ENCODE measurements around the gene PAK2. TPM values are rescaled to one million over a fixed set of nuclear protein-coding genes. Genes with fewer than 3 reads are reported as not detected.
"Not testable (repeated sequence)": the region's sequence is repeated elsewhere in the genome, so short reads cannot be mapped to it uniquely, and the experiment has no call there.

Gene PAK2
- total RNA-seq (2014; rRNA removed; shearing (Covaris generic)): 35.2 and 57.4 TPM in 2 replicates

DNA sequence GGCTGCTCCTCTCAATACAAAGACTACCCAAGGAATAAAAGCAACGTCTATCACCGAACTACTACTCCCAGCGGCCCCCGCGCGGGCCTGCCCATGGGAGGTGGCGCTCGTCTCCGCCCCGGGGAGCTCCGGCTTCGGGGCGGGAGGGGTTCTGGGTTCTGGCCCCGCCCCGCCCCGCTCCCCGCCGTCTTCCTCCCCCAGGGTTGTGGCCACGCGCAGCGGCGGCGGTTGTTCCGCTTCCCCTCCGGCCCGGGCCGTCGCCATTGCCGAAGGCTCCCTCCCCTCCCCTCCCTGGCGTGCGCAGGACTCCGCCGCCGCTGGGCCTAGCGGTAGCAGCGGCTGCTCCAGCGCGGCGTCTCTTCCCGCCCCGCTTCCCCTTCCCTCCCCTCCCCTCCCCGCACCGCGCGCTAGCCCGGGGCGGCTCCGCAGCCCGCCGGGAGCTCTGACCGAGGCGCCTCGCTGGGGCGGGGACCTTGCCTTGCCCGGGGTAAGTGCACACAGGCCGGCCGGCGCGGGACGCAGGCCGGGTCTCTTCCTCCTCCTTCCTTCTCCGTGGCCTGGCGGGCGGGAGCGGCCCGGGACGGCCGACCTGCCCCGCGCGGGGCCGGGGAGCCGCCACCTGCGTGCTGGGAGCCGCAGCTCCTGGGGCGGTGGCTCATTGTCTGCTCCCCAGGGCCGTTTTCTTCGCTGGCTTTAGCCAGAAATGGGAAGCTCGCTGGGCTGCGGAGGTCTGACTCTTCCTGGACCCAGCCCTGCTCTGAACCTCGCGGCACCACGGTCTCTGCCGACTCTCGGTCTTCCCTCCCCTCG lies at the start of gene PAK2:
Gene PAK2 (plus strand): TSS at position 187 of the 810 bp plus-strand sequence. CDS start 42,790 bp downstream, outside the sequence.
- peak; percentile 90 for DNase-seq (ENCODE audit: low read depth)

DNA sequence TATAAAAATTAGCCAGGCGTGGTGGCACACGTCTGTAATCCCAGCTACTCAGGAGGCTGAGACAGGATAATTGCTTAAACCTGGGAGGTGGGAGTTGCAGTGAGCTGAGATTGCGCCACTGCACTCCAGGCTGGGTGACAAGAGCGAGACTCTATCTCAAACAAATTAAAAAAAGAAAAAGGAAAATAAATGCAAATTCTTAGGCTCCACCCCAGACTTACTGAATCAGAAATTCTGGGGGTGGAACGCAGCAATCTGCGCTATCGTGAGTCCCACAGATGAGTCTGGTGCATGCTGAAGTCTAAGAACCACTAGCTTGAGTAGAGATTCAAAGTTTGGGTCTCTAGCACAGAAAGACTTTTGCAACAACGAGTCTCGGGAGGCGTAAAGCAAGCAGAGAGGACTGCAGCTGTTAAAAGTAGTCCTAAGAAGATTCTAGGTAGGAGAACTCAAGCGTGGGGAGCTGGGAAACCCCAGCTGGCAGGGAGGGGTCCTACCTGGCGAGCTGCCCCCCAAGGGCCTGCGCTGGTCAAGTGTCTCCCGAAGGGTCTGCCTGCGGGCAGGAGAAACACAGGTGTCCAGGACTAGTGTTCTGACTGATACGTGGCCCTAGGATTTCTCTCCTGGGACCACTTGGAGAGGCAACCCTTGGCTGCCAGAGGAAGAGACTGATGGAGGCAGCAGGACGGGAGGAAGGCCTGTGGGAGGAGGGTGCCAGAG lies 49.6 kb upstream of the PAK2 start:
- DNase-seq (ENCODE audit: low read depth): no peak

DNA sequence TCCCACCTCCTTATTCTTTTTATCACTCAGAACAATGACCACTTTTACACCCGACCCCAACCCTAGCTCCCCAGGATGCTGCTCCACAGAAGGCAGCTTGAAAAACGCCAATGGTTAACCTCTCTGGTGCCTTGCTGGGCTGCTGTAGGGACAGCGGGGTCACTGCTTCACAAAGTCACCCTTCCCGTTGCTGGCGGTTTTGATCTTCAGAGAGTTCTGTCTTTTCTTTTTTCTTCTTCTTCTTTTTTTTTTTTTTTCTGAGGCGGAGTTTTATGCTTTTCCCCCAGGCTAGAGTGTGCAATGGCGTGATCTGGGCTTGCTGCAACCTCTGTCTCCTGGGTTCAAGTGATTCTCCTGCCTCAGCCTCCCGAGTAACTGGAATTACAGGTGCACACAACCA lies 48.3 kb upstream of the PAK2 start:
- DNase-seq (ENCODE audit: low read depth): no peak

DNA sequence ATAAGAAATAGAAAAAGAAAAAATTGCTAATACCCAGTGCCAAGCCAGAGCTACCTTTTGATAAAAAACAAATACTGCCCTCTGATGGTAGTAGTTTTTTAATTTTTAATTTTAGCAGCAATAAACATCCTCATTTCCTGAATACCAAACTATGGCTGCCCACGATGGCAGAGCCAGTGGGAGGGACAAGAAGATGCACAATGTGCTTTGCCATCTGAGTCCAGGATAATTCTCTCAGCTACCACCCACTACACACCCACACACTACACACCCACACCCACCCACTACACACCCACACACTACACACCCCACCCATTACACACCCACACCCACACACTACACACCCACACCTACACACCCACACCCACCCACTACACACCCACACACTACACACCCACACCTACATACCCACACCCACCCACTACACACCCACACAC lies 45.4 kb upstream of the PAK2 start:
- DNase-seq (ENCODE audit: low read depth): peak; percentile 53

DNA sequence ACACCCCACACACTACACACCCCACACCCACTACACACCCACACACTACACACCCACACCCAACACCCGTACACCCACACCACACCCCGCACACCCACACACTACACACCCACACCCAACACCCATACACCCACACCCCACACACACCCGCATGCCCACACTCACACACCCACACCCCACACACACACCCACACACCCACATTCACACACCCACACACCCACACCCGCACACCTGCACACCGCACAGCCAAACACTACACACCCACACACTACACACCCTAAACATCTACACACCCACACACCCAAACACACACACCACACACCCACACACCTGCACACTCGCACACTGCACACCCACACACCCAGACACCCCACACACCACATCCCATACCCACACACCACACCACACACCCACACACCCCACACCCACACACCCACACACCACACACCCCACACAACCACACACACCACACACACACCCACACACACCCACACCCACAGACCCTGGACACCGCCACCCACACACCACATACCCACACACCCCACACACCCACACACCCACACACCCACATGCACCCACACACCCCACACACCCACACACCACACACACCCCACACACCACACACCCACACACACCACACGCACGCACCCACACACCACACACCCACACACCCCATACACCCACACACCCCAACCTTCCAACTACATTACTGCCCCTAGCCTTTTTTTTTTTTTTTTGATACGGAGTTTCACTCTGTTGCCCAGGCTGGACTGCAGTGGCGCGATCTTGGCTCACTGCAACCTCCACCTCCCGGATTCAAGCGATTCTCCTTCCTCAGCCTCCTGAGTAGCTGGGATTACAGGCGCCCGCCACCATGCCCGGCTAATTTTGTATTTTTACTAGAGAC lies 44.5 kb upstream of the PAK2 start:
- DNase-seq (ENCODE audit: low read depth): no peak

DNA sequence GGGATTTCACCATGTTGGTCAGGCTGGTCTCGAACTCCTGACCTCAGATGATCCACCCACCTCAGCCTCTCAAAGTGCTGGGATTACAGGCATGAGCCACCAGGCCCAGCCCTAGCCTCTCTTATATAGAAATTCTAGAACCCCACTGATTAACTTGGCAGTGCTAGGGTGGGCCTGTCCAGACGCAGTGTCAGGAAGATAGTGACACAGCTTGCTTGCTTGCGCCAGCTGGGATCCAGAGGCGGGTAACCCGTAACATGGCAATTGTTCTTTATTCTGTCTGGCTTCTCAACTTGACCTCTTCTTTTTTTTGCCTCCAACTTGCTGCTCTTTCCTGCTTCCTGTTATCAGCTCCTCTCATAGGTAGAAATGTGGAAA lies 43.8 kb upstream of the PAK2 start:
- DNase-seq (ENCODE audit: low read depth): no peak

- no peak for DNase-seq (ENCODE audit: low read depth)
These were observed 42.4 kb upstream of the PAK2 start for GRCh38 chr3:196697270-196697669.

GRCh38 chr3:196699749-196700148 lies 39.9 kb upstream of the PAK2 start:
- DNase-seq (ENCODE audit: low read depth): no peak

DNA sequence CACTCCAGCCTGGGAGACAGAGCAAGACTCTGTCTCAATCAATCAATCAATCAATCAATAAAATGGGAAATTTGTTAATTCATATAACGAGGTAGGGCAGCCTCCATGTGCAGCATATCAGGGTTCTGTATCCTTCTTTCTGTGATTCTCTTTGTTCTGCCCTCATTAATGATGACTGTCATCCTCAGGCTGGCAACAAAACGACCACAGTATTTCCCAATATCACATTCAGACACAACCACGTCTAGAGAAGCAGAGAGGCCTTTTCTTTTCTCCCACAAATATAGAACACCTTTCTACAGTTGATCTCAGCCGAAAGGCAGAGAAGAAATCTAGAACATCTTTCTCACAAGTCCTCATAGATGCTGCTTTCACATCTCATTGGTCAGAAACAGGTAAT lies 38.9 kb upstream of the PAK2 start:
- no peak for DNase-seq (ENCODE audit: low read depth)

GRCh38 chr3:196706327-196706726 lies 33.3 kb upstream of the PAK2 start:
- no peak for DNase-seq (ENCODE audit: low read depth)

- DNase-seq (ENCODE audit: low read depth): no peak
These were observed 32.9 kb upstream of the PAK2 start for GRCh38 chr3:196706731-196707130.

- no peak for DNase-seq (ENCODE audit: low read depth)
These were observed 32.1 kb upstream of the PAK2 start for GRCh38 chr3:196707566-196707965.

- DNase-seq (ENCODE audit: low read depth): no peak
These were observed 31.2 kb upstream of the PAK2 start for GRCh38 chr3:196708467-196708866.

- peak; percentile 85 for DNase-seq (ENCODE audit: low read depth)
These were observed 27.7 kb upstream of the PAK2 start, which contains the start of the genes CEP19 and PIGX for GRCh38 chr3:196711838-196712513. Gene CEP19, minus strand, starts transcription at chr3:196712250. Its CDS starts 3,593 bp downstream, at chr3:196708657. Gene PIGX, plus strand, starts transcription at chr3:196712377.

GRCh38 chr3:196712514-196713413 lies 26.9 kb upstream of the PAK2 start:
- DNase-seq (ENCODE audit: low read depth): peak; percentile 68

GRCh38 chr3:196717162-196717561 lies 22.5 kb upstream of the PAK2 start:
- DNase-seq (ENCODE audit: low read depth): not testable (repeated sequence)

DNA sequence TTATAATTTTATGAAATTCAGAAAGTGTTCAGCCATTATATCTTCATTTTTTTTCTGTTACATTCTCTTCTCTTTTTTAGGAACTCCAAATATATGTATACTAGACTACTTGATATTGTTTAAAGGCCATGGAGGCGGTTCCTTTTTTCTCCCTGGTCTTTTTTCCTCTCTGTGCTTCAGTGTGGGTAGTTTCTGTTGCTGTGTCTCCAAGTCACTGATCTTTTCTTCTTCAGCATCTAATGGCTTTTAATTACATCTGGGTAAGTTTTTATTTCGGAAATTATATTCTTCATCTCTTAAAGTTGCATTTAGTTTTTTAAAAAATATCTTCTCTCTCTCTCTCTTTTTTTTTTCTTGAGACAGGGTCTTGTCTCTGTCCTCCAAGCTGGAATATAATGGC lies 18.6 kb upstream of the PAK2 start:
- no peak for DNase-seq (ENCODE audit: low read depth)

GRCh38 chr3:196726788-196727675 lies 12.6 kb upstream of the PAK2 start:
- DNase-seq (ENCODE audit: low read depth): peak; percentile 88

- peak; percentile 35 for DNase-seq (ENCODE audit: low read depth)
These were observed 3.9 kb upstream of the PAK2 start for GRCh38 chr3:196735751-196736150.

All from M059J (cell line).